Measurements from ENCODE around the gene NIPAL4. TPM values are rescaled to one million over a fixed set of nuclear protein-coding genes. Genes with fewer than 3 reads are reported as not detected.
A peak's percentile ranks its signal among the peaks of the same experiment; 100 is the strongest.

NIPAL4 gene
- total and polyA plus RNA-seq, 7 experiments from 2014 or later = 0.70 to 1.6 (median 1.2) TPM; not detected in 4

GRCh38 chr5:157523976-157524375 lies 64.0 kb downstream of the NIPAL4 start:
- no peaks in the 10 kb centered on the region for H3K36me3 ChIP-seq (ENCODE audit: control insufficient read depth in 2 of 3, insufficient read depth in 3 of 3, low read length in 3 of 3)
- POLR2A ChIA-PET = no interaction called here
- ATAC-seq (no peak), DNase-seq (no peak)
- H3K4me1 ChIP-seq (ENCODE audit: control insufficient read depth in 2 of 2, insufficient read depth in 2 of 2, low read length in 2 of 2) = no peaks in the 10 kb centered on the region
- H3K36me3 Mint-ChIP-seq = peaks cover 0 to 55% (median 0%) of the 10 kb centered on the region in 5 donors
- no peak overlapping the region for H3K27ac ChIP-seq (ENCODE audit: low read depth, low read length)
- peak overlapping the region in 1 of 9 donors; percentile 70 for H3K27ac Mint-ChIP-seq
- CTCF ChIA-PET = no interaction called here
- H3K4me1 Mint-ChIP-seq = peaks cover 0 to 79% (median 0%) of the 10 kb centered on the region in 7 donors
- H3K4me3 ChIP-seq (ENCODE audit: low read length) = no peak overlapping the region
- no peaks in the 10 kb centered on the region for H3K9me3 Mint-ChIP-seq
- intact Hi-C loops (cut with micrococcal nuclease) = no loop called here
- no peaks in the 10 kb centered on the region for H3K27me3 Mint-ChIP-seq
- no peaks in the 10 kb centered on the region for H3K27me3 ChIP-seq (ENCODE audit: control insufficient read depth in 2 of 2, insufficient read depth in 2 of 2, low read length in 2 of 2)
- H3K9me3 ChIP-seq (ENCODE audit: control insufficient read depth in 2 of 3, low read length in 3 of 3) = no peaks in the 10 kb centered on the region
- H3K4me3 Mint-ChIP-seq = no peak overlapping the region

Other genes with a start within 250 kb of the NIPAL4 start
- 100 to 1,000 TPM; 386 to 449 (median 401) TPM for gene CYFIP2, start 194.1 kb upstream of the NIPAL4 start, total RNA-seq
- 100 to 1,000 TPM; 522 to 755 TPM for gene CYFIP2, start 194.1 kb upstream of the NIPAL4 start, polyA plus RNA-seq
- gene ADAM19, start 115.6 kb downstream of the NIPAL4 start, total RNA-seq = 100 to 1,000 TPM in 1 of 5 experiments, 10 to 100 TPM in 1, 1 to 10 TPM in 1, under 1 TPM in 2; 0.81 to 410 (median 7.3) TPM
- gene ADAM19, start 115.6 kb downstream of the NIPAL4 start, polyA plus RNA-seq = under 1 TPM; 0.10 to 0.11 TPM
- under 1 TPM in 1 of 5 experiments, not detected in 4; 0.36 TPM for gene SOX30, start 192.2 kb downstream of the NIPAL4 start, total RNA-seq
- under 1 TPM; 0.17 to 0.25 TPM for gene SOX30, start 192.2 kb downstream of the NIPAL4 start, polyA plus RNA-seq
- gene C5orf52, start 211.3 kb downstream of the NIPAL4 start, total RNA-seq = not detected
- gene C5orf52, start 211.3 kb downstream of the NIPAL4 start, polyA plus RNA-seq = not detected